ENCODE data around the gene KRT80.

KRT80 gene

DNA sequence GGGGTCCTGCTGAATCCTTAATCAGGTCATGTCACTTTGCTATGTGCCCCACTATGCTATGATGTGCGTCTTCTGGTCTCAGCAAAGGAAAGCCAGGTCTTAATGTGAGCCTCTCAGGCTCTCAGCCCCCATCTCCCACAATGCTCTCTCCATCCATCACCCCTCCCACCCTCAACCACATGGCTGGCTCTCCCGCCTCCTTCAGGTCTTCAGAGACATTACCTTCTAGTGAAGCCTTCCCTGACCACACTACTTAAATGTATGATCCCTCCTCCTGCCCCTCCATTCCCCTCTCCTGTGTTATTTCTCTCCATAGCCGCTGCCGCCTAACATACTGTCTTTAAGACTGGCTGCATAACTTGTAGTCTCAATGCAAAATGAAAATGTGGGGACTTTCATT lies 50.5 kb downstream of the KRT80 start:
- no peak for DNase-seq (ENCODE audit: low read depth)
- TF ChIP-seq, protein P1, sequence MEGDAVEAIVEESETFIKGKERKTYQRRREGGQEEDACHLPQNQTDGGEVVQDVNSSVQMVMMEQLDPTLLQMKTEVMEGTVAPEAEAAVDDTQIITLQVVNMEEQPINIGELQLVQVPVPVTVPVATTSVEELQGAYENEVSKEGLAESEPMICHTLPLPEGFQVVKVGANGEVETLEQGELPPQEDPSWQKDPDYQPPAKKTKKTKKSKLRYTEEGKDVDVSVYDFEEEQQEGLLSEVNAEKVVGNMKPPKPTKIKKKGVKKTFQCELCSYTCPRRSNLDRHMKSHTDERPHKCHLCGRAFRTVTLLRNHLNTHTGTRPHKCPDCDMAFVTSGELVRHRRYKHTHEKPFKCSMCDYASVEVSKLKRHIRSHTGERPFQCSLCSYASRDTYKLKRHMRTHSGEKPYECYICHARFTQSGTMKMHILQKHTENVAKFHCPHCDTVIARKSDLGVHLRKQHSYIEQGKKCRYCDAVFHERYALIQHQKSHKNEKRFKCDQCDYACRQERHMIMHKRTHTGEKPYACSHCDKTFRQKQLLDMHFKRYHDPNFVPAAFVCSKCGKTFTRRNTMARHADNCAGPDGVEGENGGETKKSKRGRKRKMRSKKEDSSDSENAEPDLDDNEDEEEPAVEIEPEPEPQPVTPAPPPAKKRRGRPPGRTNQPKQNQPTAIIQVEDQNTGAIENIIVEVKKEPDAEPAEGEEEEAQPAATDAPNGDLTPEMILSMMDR (conservative IDR thresholded peaks at IDR 0.05; ENCODE audit: control insufficient read depth, insufficient read depth, low read depth, low read length): no peak
- no peak overlapping the region for H3K4me3 ChIP-seq (ENCODE audit: control insufficient read depth, low read depth, low read length)

DNA sequence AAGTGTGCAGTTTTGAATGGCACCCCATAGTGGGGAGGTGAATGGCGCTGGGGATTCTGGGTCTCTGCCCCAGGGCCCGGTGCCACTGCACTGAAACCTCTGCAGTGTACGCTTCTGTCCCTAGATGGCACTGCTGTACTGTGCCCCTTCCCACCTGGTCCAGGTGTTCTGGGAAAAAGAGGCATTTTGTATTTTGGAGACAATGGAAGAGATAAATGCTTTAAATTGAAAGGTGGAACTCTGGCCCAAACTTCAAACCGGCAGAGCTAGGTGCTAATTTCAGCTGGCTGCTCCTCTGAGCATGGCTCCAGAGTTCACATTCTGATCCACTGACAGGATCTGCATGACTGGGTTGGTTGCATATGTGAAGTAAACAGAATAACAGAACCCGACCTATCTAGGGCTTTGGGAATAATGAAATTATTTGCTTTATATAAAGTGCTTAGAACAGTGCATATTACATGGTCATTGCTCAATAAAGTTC lies 52.2 kb downstream of the KRT80 start:
- DNase-seq (ENCODE audit: low read depth): no peak
- TF ChIP-seq, protein P1 (conservative IDR thresholded peaks at IDR 0.05; ENCODE audit: control insufficient read depth, insufficient read depth, low read depth, low read length): peak; percentile 66
- H3K4me3 ChIP-seq (ENCODE audit: control insufficient read depth, low read depth, low read length): no peak overlapping the region

DNA sequence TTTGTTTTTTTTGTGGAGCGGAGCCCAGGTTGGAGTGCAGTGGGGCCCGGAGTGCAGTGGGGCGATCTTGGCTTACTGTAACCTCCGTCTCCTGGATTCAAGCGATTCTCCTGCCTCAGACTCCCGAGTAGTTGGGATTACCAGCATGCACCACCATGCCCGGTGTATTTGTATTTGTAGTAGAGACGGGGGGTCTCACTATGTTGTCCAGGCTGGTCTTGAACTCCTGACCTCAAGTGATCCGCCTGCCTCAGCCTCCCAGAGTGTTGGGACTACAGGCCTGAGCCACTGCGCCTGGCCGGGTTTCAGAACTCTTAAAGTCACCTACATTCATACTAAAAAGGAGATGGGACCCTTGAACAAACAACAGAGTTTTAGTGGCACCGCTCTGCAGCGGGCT lies 52.7 kb downstream of the KRT80 start:
- no peak for DNase-seq (ENCODE audit: low read depth)
- TF ChIP-seq, protein P1 (conservative IDR thresholded peaks at IDR 0.05; ENCODE audit: control insufficient read depth, insufficient read depth, low read depth, low read length): no peak
- no peak overlapping the region for H3K4me3 ChIP-seq (ENCODE audit: control insufficient read depth, low read depth, low read length)

DNA sequence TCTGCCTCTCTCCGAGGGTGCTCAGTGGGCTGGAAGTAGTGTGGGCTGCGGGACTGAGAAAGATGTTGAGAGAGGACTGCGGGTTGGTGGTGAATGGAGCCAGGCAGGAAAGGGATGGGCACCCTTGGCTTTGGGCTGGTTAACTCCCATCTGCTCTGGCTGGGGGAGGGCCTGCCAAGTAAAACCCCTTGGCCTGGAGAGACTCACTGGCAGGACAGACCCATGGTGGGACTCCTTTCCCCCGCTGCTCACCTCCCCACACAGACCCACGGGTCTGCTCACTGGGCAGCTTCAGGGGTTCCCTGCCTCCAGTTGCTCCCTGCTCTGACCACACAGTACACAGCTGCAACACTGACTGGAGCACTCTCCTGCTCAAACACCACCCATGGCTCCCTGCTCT lies 54.1 kb downstream of the KRT80 start:
- TF ChIP-seq, protein P1 (conservative IDR thresholded peaks at IDR 0.05; ENCODE audit: control insufficient read depth, insufficient read depth, low read depth, low read length): no peak
- no peak overlapping the region for H3K4me3 ChIP-seq (ENCODE audit: control insufficient read depth, low read depth, low read length)
- no peak for DNase-seq (ENCODE audit: low read depth)

DNA sequence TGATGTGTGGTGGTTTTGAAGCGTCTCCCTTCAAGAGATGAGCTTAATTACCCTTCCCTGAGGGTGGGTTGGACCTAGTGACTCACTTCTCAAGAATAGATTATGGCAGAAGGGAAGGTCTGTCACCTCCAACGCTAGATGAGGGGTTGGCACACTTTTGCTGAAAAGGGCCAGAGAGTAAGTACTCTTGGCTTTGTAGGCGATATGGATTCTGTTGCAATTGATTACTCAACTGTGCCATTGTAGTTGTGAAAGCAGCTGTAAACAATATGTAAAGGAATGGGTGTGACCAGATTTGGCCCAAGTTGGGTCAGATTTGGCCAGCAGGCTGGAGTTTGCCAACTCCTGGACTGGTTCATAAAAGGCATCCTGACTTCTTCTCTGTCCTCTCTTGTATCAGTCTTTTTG lies 59.1 kb downstream of the KRT80 start:
- TF ChIP-seq, protein P1 (conservative IDR thresholded peaks at IDR 0.05; ENCODE audit: control insufficient read depth, insufficient read depth, low read depth, low read length): no peak
- peak; percentile 50 for DNase-seq (ENCODE audit: low read depth)

DNA sequence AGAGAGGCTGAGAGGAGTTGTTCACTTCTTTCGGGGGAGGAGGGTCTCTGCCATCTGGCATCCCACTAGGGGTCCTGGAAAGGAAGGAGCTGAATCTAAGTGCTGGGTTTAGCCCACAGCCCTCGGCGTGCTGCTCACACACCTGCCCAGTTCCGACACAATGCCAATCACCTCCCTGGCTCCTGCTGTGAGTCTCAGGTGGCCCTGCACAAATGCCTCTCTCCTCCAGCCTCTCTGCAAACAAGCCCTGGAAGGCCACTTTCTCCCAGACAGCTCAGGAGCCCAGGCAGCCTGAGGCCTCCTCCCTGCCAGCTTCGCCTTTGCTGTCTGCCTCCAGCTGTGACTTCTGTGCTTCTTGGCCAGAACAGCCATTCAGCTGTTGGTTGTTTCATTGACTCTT lies 61.1 kb downstream of the KRT80 start:
- no peak for DNase-seq (ENCODE audit: low read depth)
- TF ChIP-seq, protein P1 (conservative IDR thresholded peaks at IDR 0.05; ENCODE audit: control insufficient read depth, insufficient read depth, low read depth, low read length): no peak
- no peak overlapping the region for H3K4me3 ChIP-seq (ENCODE audit: control insufficient read depth, low read depth, low read length)

More for the DNA sequence above, 59.1 kb downstream of the KRT80 start:
- H3K4me3 ChIP-seq (ENCODE audit: control insufficient read depth, low read depth, low read length): no peak overlapping the region
